Measurements from ENCODE around the gene OBP2A. TPM values are rescaled to one million over a fixed set of nuclear protein-coding genes. Genes with fewer than 3 reads are reported as not detected.

OBP2A gene
- total RNA-seq, 4 donors from 2014 or later: not detected

DNA sequence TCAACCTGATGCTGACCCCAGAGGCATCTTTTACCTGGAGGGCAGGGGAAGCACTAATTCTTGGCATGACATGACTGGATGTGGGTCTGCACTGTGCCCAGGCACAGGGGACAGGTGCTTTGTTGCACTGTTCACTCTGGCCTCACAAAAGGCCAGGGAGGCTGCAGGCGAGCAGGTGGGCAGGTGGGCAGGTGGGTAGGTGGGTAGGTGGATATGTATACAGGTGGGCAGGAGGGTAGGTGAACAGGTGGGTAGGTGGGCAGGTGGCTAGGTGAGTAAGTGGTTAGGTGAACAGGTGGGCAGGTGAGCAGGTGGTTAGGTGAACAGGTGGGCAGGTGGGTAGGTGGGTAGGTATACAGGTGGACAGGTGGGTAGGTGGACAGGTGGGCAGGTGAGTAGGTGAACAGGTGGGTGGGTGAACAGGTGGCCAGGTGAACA lies 17.1 kb downstream of the OBP2A start:
- WGBS, 2 donors: 71 to 88% methylated on average over 1 of the region's 1 CpG
- DNase-seq (ENCODE audit: low spot score in 2 of 2): no peak
- TF ChIP-seq, protein P1, sequence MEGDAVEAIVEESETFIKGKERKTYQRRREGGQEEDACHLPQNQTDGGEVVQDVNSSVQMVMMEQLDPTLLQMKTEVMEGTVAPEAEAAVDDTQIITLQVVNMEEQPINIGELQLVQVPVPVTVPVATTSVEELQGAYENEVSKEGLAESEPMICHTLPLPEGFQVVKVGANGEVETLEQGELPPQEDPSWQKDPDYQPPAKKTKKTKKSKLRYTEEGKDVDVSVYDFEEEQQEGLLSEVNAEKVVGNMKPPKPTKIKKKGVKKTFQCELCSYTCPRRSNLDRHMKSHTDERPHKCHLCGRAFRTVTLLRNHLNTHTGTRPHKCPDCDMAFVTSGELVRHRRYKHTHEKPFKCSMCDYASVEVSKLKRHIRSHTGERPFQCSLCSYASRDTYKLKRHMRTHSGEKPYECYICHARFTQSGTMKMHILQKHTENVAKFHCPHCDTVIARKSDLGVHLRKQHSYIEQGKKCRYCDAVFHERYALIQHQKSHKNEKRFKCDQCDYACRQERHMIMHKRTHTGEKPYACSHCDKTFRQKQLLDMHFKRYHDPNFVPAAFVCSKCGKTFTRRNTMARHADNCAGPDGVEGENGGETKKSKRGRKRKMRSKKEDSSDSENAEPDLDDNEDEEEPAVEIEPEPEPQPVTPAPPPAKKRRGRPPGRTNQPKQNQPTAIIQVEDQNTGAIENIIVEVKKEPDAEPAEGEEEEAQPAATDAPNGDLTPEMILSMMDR (IDR thresholded peaks at IDR 0.05): no peak
- TF ChIP-seq EP300 (IDR thresholded peaks at IDR 0.05) (no peak), POLR2A (IDR thresholded peaks at IDR 0.05) (no peak)
- H3K4me3 ChIP-seq: no peak overlapping the region
- H3K27me3 ChIP-seq: no peaks in the 10 kb centered on the region
- no peaks in the 10 kb centered on the region for H3K4me1 ChIP-seq
- no peak overlapping the region for H3K27ac ChIP-seq
- peaks cover 0 to 15% (median 0%) of the 10 kb centered on the region in 4 donors for H3K9me3 ChIP-seq
- no peaks in the 10 kb centered on the region for H3K36me3 ChIP-seq

DNA sequence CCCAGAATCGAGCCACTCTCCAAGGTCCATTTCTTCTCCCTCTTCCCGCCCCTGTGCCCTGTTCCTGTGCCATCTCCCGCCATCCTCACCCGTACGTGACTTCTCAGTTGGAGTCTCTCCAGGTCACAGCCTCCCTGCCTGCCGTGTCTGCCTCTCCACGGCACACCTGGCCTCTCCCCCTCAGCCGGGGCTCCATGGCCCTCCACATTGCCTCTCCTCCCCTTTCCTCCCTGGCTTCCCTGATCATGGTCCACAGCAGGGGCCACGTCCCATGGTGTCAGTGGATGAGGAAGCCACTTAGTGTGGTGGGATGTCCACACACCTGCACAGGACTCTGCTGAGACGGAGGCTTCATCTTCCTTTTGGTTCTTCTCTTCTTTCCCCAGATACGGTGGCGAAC lies 17.9 kb downstream of the OBP2A start:
- 78 to 84% methylated on average over 12 of the region's 12 CpGs for WGBS, 2 donors

GRCh38 chr9:135565141-135565628 lies 19.3 kb downstream of the OBP2A start:
- H3K27me3 ChIP-seq: no peaks in the 10 kb centered on the region
- H3K4me3 ChIP-seq: no peak overlapping the region
- no peak overlapping the region for H3K27ac ChIP-seq
- WGBS, 2 donors: 79% methylated on average over 6 to 8 of the region's 9 CpGs
- H3K9me3 ChIP-seq: peaks cover 0 to 23% (median 0%) of the 10 kb centered on the region in 4 donors
- H3K36me3 ChIP-seq: no peaks in the 10 kb centered on the region
- DNase-seq (ENCODE audit: low spot score in 2 of 2): no peak
- no peaks in the 10 kb centered on the region for H3K4me1 ChIP-seq
- TF ChIP-seq, protein P1 (IDR thresholded peaks at IDR 0.05): no peak
- TF ChIP-seq POLR2A (IDR thresholded peaks at IDR 0.05): no peak
- no peak for TF ChIP-seq EP300 (IDR thresholded peaks at IDR 0.05)

More for the DNA sequence above, 17.9 kb downstream of the OBP2A start:
- Histone ChIP-seq H3K4me1 (no peaks in the 10 kb centered on the region), H3K4me3 (no peak overlapping the region), H3K27me3 (no peaks in the 10 kb centered on the region), H3K9me3 (peaks cover 0 to 16% (median 0%) of the 10 kb centered on the region in 4 donors), H3K36me3 (no peaks in the 10 kb centered on the region), H3K27ac (no peak overlapping the region)
- TF ChIP-seq, protein P1 (IDR thresholded peaks at IDR 0.05): no peak
- TF ChIP-seq EP300 (IDR thresholded peaks at IDR 0.05) (no peak), POLR2A (IDR thresholded peaks at IDR 0.05) (no peak)
- no peak for DNase-seq (ENCODE audit: low spot score in 2 of 2)

DNA sequence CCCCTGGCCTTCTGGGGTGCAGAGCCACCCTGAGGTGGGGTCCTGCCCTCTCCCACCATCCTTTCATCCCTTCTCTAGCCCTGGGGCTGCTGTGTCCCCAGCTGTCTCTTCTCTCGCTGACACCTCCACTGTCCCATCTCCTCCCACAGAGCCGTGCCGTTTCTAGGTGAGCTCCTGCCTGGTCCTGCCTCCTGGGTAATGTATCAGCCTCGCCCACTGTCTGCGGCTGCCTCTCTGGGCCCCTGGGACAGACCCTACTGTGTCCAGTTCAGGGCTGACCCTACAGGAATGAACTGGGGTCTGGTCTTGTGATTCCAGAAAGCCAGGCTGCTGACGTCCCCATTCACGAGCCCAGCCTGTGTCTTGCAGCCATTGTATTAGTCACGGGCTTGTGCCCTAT lies 19.7 kb downstream of the OBP2A start:
- no peak overlapping the region for H3K27ac ChIP-seq
- TF ChIP-seq POLR2A (IDR thresholded peaks at IDR 0.05): no peak
- no peak for TF ChIP-seq EP300 (IDR thresholded peaks at IDR 0.05)
- TF ChIP-seq, protein P1 (IDR thresholded peaks at IDR 0.05): no peak
- no peaks in the 10 kb centered on the region for H3K4me1 ChIP-seq
- H3K9me3 ChIP-seq: peaks cover 0 to 23% (median 0%) of the 10 kb centered on the region in 4 donors
- no peaks in the 10 kb centered on the region for H3K27me3 ChIP-seq
- 50 to 56% methylated on average over 8 of the region's 8 CpGs for WGBS, 2 donors
- H3K36me3 ChIP-seq: no peaks in the 10 kb centered on the region
- H3K4me3 ChIP-seq: no peak overlapping the region
- no peak for DNase-seq (ENCODE audit: low spot score in 2 of 2)

- H3K36me3 ChIP-seq: no peaks in the 10 kb centered on the region
- no peak for TF ChIP-seq POLR2A (IDR thresholded peaks at IDR 0.05)
- TF ChIP-seq, protein P1 (IDR thresholded peaks at IDR 0.05): no peak
- TF ChIP-seq EP300 (IDR thresholded peaks at IDR 0.05): no peak
- peaks cover 0 to 19% (median 0%) of the 10 kb centered on the region in 4 donors for H3K9me3 ChIP-seq
- H3K27ac ChIP-seq: no peak overlapping the region
- no peak overlapping the region for H3K4me3 ChIP-seq
- no peaks in the 10 kb centered on the region for H3K4me1 ChIP-seq
- 68 to 74% methylated on average over 10 of the region's 10 CpGs for WGBS, 2 donors
- H3K27me3 ChIP-seq: no peaks in the 10 kb centered on the region
- DNase-seq (ENCODE audit: low spot score in 2 of 2): no peak
Measured at GRCh38 chr9:135566552-135566951, 20.6 kb downstream of the OBP2A start.

Measured in tibial nerve (tissue), 4 donors.